MCF 10A (cell line): Measurements from ENCODE around the gene LCMT1. TPM values are rescaled to one million over a fixed set of nuclear protein-coding genes. Genes with fewer than 3 reads are reported as not detected.
A peak's percentile ranks its signal among the peaks of the same experiment; 100 is the strongest.

Source experiments
- BruUV-seq: library from RNA; stranded (reverse); fragments of 400-500 nt; replicated peaks from 2 replicates; lab custom pipeline; 2021; lab: Mats Ljungman, UMichigan
- CTCF ChIA-PET: fragments of 300-600 bp; sonication (Branson Sonifier 250); formaldehyde crosslinking; extraction: SDS; loops from one replicate; lab custom pipeline; 2021; ENCODE audit warnings: antibody characterized with exemption, inconsistent platforms; lab: Yijun Ruan, JAX
- POLR2A ChIA-PET: fragments of 300-600, 350-650 bp; sonication (Branson Sonifier 250); formaldehyde crosslinking; extraction: SDS; loops from one replicate; lab custom pipeline; 2020; ENCODE audit warnings: antibody characterized with exemption, inconsistent platforms; lab: Yijun Ruan, JAX
- DNase-seq: peaks from one replicate; pipeline ENCODE4 v3.0.0-alpha.2; 2018; ENCODE audit not compliant: unreplicated experiment
- H3K27ac Mint-ChIP-seq: one replicate; pipeline ENCODE4 v1.8.0; 2022; ENCODE audit warnings: mild to moderate bottlenecking, low read depth, mixed read lengths; ENCODE audit not compliant: unreplicated experiment
- H3K27me3 Mint-ChIP-seq: one replicate; pipeline ENCODE4 v1.8.0; 2022; ENCODE audit warnings: mixed read lengths; ENCODE audit not compliant: insufficient read depth, unreplicated experiment
- H3K36me3 Mint-ChIP-seq: one replicate; pipeline ENCODE4 v1.8.0; 2022; ENCODE audit warnings: mild to moderate bottlenecking, moderate library complexity, mixed read lengths; ENCODE audit not compliant: insufficient read depth, unreplicated experiment
- H3K4me1 Mint-ChIP-seq: one replicate; pipeline ENCODE4 v1.8.0; 2022; ENCODE audit warnings: mixed read lengths; ENCODE audit not compliant: insufficient read depth, unreplicated experiment
- H3K4me3 Mint-ChIP-seq: one replicate; pipeline ENCODE4 v1.8.0; 2022; ENCODE audit warnings: mild to moderate bottlenecking, moderate library complexity, mixed read lengths; ENCODE audit not compliant: unreplicated experiment
- H3K9me3 Mint-ChIP-seq: one replicate; pipeline ENCODE4 v1.8.0; 2022; ENCODE audit warnings: mixed read lengths; ENCODE audit not compliant: unreplicated experiment
- intact Hi-C: fragments of 100-400 bp; cut with micrococcal nuclease; formaldehyde crosslinking; loops from 2 replicates; pipeline ENCODE4 v1.14.1; 2022
- total RNA-seq: library from RNA; stranded (reverse); gene quantifications from 2 replicates; pipeline ENCODE4 v1.2.3, GENCODE V29; 2022
- TF ChIP-seq, protein P1 (sequence below): fragments of 200-600 bp; IDR thresholded peaks from one replicate; pipeline ENCODE4 v1.8.0; 2022; ENCODE audit warnings: antibody characterized with exemption, mild to moderate bottlenecking; ENCODE audit not compliant: unreplicated experiment

The LCMT1 gene
- total RNA-seq, 1 experiment from 2014 or later, result 36.3 TPM

DNA sequence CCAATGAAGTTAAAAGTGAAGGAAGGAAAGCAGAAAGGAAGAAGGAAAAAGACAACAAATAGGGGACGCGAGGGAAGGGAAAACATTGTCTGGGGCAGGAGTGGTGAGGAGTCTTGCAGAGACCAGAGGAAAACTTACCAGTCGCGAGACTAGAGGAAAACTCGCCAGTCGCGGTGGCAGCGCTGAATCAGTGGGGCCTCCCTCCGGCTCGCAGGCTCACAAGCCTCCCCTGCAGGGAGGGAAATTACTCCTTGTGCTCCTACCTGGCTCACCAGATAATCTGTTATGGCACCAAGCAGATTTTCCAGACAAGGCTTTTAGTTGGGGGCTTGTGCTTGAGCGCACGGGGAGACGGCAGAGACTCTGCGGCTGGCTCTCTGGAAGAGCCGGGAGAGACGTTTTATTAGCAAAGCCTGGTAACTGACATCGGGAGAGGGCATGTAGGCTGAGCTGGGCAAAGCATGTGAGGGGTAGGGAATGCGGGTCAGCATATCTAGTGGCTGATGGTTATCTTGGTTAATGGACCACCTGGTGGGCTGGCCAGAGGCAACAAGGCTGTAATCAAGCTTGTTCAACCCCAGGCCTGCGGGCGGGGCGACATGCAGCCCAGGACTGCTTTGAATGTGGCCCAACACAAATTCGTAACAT, 37.1 kb downstream of the LCMT1 start:
- TF ChIP-seq, protein P1, sequence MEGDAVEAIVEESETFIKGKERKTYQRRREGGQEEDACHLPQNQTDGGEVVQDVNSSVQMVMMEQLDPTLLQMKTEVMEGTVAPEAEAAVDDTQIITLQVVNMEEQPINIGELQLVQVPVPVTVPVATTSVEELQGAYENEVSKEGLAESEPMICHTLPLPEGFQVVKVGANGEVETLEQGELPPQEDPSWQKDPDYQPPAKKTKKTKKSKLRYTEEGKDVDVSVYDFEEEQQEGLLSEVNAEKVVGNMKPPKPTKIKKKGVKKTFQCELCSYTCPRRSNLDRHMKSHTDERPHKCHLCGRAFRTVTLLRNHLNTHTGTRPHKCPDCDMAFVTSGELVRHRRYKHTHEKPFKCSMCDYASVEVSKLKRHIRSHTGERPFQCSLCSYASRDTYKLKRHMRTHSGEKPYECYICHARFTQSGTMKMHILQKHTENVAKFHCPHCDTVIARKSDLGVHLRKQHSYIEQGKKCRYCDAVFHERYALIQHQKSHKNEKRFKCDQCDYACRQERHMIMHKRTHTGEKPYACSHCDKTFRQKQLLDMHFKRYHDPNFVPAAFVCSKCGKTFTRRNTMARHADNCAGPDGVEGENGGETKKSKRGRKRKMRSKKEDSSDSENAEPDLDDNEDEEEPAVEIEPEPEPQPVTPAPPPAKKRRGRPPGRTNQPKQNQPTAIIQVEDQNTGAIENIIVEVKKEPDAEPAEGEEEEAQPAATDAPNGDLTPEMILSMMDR, result no peak
- Mint-ChIP-seq H3K9me3 (no peaks in the 10 kb centered on the region), H3K4me3 (no peak overlapping the region), H3K27ac (no peak overlapping the region), H3K4me1 (peaks cover 6% of the 10 kb centered on the region), H3K36me3 (peaks cover 20% of the 10 kb centered on the region), H3K27me3 (no peaks in the 10 kb centered on the region)
- CTCF ChIA-PET, result interaction anchor here (0.7 to 1.4 kb wide), 2 partner anchors 59 to 77 kb away, joined by 3 to 6 read pairs; no protein-coding TSS in a partner anchor
- intact Hi-C loops, result no loop called here
- POLR2A ChIA-PET, result interaction anchor here (0.6 kb wide), 1 partner anchor 928 kb away, joined by 3 read pairs; no protein-coding TSS in a partner anchor
- DNase-seq, result no peak
- BruUV-seq, result no TSS peak

DNA sequence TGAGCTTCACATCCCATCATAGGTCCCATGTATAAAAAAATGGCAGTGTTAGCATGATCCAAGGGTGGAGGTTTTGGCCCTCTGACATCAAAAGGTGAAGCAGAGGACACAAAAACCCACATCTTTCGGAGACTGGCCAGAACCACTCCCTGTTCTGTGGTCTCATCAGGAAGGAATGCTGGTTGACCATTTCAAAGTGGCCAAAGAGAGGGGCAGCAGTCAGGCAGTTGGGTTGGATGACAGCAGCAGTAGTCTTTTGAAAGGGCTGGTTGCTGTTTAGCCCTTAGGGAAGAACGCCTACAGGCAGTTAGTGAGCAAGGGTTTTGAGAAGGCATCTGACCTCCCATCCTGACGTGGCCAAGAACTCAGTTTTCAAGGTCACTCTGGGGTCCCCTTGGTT, 40.5 kb downstream of the LCMT1 start:
- peak; percentile 62 for DNase-seq
- Mint-ChIP-seq H3K27me3 (no peaks in the 10 kb centered on the region), H3K4me1 (peaks cover 6% of the 10 kb centered on the region), H3K9me3 (no peaks in the 10 kb centered on the region), H3K4me3 (no peak overlapping the region), H3K27ac (no peak overlapping the region), H3K36me3 (peaks cover 22% of the 10 kb centered on the region)
- TF ChIP-seq, protein P1, result no peak
- intact Hi-C loops, result no loop called here
- ChIA-PET POLR2A (no interaction called here), CTCF (interaction anchor here (0.5 to 1.4 kb wide), 4 partner anchors 12 to 928 kb away, joined by 3 to 7 read pairs (median 4); no protein-coding TSS in a partner anchor)
- no TSS peak for BruUV-seq

DNA sequence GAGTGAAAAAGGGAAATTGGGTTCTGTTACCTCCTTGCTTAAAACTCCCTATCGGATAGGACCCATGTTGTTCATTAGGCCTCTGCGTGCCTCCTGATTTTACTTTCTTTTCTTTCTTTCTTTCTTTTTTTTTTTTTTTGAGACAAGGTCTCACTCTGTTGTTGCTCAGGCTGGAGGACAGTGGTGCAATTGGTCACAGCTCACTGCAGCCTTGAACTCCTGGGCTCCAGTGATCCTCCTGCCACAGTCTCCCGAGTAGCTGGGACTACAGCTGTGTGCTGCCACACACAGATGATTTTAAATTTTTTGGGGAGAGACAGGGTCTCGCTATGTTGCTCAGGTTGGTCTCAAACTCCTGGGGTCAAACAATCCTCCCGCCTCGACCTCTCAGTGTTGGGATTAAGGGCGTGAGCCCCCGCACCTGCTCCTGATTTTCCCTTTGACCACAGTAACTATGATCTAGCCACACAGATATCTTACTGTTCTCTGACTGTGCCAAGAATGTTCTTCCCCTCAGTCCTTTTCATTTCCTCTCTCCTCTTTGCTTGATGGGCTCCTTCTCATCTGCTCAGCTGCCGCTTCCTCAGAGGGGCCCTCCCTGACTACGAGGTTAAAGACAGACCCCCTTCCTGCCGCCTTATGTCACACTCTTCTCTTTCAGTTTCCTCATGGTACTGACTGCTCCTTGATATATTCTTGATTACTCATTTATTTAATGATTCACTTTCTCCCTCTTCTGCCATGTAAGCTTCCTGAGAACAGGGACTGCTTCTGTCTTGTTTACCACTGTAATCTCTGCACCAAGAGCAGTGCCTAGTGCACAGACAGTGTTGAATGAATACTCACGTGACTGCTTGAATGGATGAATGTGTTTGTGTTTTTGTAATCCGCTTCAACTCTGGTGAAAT, 44.3 kb downstream of the LCMT1 start:
- Mint-ChIP-seq H3K27ac (no peak overlapping the region), H3K9me3 (no peaks in the 10 kb centered on the region), H3K27me3 (no peaks in the 10 kb centered on the region), H3K4me1 (peaks cover 6% of the 10 kb centered on the region), H3K4me3 (no peak overlapping the region), H3K36me3 (peaks cover 35% of the 10 kb centered on the region)
- intact Hi-C loops, result no loop called here
- DNase-seq, result no peak
- TF ChIP-seq, protein P1, result no peak
- BruUV-seq, result no TSS peak
- POLR2A ChIA-PET, result no interaction called here
- CTCF ChIA-PET, result interaction anchor here (0.6 to 1.4 kb wide), 5 partner anchors 11 to 324 kb away, joined by 3 to 5 read pairs (median 3); no protein-coding TSS in a partner anchor
